ENCODE results near the gene PTPN9.
"Not testable (repeated sequence)": the region's sequence is repeated elsewhere in the genome, so short reads cannot be mapped to it uniquely, and the experiment has no call there.

Gene PTPN9

GRCh38 chr15:75578948-75579920 is at the start of gene PTPN9:
TSS of gene PTPN9 (minus strand) at chr15:75579315. CDS start at chr15:75578776, 539 bp downstream.
- DNase-seq = peak; percentile 80

DNA sequence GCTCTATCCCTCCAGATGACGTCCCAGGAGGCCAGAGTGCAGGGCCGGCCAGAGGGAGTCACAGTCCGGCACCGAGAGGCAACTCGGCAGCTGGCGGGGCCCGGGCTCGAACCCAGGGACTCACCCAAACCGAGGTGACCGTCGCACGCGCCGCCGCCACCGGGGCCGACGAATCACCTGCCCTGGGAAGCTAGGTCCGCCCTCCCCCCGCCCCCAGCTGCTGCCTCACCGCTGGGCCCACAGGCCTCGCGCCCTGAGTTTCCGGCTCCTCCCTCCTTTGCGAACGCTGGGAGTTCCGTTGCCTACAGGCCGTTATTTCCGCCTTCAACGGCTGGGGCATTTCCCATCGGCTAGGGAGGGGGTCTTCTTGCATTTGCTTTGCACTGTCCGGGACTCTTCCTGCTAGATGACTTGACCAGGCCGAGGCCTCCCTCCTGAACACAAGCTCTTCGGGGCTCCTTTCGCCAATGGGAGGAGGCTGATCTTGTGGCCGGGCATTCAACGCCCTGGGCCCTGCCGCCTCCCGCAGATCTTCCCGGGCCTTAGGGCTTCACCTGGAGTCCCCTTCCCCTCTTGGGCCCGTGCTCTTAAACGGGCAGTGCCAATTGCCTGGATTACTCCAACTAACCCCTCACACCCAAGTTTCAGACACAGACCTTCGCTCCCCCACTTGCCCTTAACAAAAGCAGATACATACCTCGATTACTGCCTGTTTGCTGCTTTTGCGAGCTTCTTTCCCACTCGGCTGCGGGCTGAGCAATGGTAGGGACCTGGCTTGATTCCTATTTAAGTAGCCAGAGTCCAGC is 46.6 kb upstream of the PTPN9 start, which contains the start of gene SNUPN:
TSS of gene SNUPN (minus strand) at position 184 of the 806 bp plus-strand sequence. CDS start 4,674 bp downstream, outside the sequence.
- DNase-seq = peak; percentile 92

DNA sequence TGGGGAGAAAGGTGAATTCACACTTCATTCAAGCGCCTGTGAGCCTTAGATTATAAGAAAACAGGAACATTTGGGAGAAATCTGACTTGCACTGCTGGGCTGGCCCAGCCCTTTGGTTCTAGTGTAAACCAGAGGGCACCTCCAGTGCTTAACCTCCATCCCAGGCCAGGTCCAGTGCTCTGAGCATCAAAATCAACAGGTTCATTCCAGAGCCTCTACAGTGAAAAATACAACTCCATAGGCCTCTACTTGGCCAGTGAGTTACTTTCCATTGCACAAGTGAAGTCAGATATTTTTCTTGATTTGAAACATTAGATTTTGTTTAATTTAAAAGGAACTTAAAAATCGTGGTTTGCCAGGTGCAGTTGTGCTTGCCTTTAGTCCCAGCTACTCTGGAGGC is 43.4 kb upstream of the PTPN9 start:
- no peak for DNase-seq

DNA sequence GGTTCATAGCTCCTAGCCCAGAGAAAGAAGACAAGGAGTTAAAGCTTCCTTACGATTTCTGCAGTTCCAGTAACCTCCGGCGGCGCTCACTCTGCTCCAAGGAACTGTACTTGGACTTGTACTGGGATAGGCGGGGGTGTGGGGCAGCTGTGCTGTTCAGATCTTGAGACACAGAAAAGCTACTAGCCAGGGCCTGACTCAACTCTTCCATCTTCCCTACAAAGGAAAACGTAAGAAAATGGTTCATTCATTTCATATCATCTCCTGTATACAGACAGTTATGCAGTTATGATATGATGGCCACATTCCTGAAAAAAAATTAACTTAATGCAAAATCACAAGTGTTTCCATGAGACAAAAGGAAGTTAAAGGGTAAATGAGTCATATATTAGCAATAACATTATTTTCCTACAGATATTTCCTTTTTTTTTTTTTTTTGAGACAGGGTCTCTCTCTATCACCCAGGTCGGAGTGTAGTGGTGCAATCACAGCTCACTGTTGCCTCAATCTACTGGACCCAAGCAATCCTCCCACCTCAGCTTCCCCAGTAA is 41.8 kb upstream of the PTPN9 start:
- peak; percentile 85 for DNase-seq

- DNase-seq = peak; percentile 61
These were observed 41.1 kb upstream of the PTPN9 start for GRCh38 chr15:75620058-75620820.

DNA sequence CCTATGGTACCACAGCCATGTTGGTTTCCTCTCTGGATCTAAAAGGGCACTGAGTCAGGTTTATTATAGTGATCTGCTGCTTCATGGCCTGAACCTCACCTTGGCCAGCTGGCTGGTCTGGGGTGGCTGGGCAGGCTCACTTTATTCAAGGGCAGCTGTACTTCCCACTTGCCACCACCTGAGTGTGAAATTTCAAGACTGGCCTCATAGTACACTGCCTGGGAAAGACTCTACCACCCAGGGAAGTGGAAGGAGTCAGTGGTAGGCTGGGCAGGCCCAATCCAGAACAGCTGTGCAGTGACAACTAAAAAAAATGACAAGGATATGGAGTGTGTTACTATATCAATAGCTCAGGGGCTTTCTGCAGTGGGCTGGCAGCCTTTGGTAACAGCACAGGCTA is 37.7 kb upstream of the PTPN9 start:
- no peak for DNase-seq

- peak; percentile 47 for DNase-seq
These were observed 27.9 kb upstream of the PTPN9 start for GRCh38 chr15:75606711-75607699.

GRCh38 chr15:75606026-75606425 is 26.9 kb upstream of the PTPN9 start:
- no peak for DNase-seq

- DNase-seq = no peak
These were observed 20.3 kb upstream of the PTPN9 start for GRCh38 chr15:75599401-75599800.

DNA sequence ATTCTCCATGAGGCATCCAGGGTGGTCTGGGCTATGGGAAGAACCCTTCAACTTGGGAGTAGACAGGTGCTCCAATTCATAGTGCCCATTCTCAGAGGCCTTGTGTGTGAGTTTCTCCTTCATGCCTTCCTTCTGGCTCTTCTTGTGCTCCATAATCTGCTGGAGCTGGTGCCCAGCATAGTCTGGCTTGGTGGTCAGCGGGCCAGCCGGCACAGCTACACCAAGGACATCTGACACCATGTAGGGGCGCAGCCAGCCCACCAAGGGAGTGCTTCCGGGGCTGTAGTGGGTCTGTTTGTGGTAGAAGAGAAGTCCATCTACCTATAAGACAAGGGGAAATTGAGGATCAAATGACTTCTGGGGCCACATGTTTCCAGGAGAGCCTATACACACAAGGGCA is 19.2 kb upstream of the PTPN9 start:
- DNase-seq = no peak

DNA sequence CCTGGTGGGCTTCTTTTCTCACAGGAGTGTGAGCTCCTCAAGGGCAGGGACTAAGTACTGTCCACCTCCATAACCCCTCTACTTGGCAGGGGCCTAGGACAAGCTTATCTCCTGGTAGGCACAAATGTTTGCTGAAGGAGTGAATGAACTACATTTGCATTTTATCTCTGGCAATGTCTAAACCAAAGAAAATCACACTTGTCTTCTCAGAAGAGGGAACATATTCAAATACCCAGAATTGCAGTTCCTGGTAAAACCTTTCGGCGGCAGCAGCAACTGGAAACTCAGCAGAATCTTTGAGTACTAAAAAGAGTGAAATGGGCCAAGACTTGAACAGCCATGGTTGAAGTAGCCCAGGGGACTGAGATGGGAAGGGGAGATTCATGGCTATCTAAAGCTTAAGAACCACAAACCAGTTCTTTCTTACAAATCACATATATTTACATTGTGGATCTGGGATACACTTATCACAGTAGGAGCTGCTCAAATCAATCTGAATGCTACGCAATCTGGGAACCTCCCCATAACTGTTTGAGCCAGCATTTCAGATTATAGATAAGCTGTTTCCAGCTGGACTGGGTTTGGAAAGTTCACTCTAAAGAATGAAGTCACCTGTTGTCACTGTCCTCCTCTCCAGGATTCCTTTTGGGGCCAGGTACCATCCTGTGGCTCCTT is 18.7 kb upstream of the PTPN9 start:
- DNase-seq = peak; percentile 12

DNA sequence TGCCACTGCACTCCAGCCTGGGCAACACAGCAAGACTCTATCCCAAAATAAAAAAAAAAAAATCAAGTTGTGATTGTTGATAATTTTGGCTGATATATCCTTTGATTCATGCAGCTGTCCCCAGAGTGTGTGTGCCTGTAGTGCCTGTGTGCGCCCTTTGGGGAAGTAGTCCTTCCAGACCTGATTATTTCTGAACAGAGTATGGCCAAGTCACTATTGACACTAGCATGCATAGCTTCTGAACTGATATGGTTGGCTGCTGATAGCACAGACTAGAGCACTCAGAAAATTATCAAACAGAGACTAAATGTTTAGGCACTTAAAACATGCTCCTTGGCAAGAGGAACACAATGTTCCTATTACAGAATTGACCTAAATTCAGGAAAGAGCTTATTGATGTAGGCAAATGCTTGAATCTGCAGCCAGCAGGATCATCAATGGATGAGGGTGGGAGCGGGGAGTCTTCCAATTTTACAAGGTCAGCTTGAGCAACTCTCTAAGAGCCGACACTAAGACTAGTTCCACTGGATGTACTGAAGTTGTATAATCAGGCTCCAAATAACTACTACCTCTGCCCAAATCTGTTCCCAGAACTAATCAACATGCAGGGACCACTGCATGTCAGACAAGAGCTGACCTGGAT is 17.7 kb upstream of the PTPN9 start:
- no peak for DNase-seq

DNA sequence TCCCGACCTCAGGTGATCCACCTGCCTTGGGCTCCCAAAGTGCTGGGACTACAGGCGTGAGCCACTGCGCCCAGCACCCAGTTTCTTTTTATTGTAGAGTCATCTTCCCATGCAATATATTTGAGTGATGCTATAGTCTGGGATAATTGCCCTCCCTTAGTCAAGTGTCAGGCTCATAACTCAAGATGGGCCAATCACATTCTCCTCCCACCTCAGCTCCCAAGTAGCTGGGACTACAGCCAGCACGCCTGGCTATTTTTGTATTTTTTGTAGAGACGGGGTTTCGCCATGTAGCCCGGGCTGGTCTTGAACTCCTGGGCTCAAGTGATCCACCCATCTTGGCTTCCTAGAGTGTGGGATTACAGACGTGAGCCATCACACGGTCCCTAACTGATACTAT is 15.2 kb upstream of the PTPN9 start:
- DNase-seq = no peak

DNA sequence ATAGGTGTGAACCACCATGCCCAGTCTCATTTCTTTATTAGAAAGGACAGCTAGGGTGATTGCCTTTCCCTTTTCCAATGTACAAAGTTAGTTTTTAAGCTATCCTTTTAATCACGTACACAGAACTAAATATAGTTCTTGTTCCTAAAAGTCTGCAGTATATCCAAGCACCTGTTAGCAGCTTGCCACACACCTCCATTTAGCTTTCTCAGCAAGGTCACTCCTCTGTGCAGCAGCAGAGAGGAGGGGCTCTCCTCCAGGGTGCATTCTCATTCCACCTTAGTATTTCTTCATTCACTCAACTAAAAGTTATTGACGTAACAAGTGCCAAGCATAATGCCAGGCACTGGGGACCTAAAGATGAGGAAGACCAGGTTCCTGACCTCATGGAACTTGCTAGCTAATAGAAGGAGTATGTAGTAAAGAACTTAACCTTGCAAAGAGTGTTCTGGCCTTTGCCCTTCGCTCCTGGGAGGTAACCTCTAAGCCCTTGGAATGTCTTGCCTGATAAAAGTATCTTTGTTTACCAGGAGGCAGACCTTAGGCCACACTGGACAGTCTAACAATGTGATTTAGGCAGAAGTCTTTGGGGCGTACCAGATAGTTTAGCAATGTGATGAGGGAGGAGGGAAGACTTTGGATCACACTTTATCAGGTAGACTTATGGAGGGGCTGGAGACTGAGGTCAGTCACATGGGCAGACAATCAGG is 12.7 kb upstream of the PTPN9 start:
- DNase-seq = no peak

- DNase-seq = no peak
These were observed 11.1 kb upstream of the PTPN9 start for GRCh38 chr15:75590239-75590638.

GRCh38 chr15:75589071-75589470 is 10.0 kb upstream of the PTPN9 start:
- no peak for DNase-seq

DNA sequence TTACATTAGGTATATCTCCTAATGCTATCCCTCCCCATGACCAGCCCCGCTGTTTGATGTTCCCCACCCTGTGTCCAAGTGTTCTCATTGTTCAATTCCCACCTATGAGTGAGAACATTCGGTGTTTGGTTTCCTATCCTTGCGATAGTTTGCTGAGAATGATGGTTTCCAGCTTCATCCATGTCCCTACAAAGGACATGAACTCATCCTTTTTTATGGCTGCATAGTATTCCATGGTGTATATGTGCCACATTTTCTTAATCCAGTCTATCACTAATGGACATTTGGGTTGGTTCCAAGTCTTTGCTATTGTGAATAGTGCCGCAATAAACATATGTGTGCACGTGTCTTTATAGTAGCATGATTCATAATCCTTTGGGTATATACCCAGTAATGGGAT is 7.3 kb upstream of the PTPN9 start:
- DNase-seq = not testable (repeated sequence)

GRCh38 chr15:75584121-75584520 is 5.0 kb upstream of the PTPN9 start:
- DNase-seq = no peak

- no peak for DNase-seq
These were observed 4.6 kb upstream of the PTPN9 start for GRCh38 chr15:75583701-75584100.

Measured in EL (cell line).